HepG2 (cell line): Measurements from ENCODE around the gene CCT7. TPM values are rescaled to one million over a fixed set of nuclear protein-coding genes. Genes with fewer than 3 reads are reported as not detected.

Experiments
- ATF7-NPFF ChIP-seq: sonication (generic); formaldehyde crosslinking; IDR thresholded peaks from 2 replicates; pipeline ENCODE4 v1.8.1; 2023; ENCODE audit warnings: mild to moderate bottlenecking, low read depth, missing genetic modification reagents, moderate library complexity
- ATM ChIP-seq: fragments of 450-650 bp; IDR thresholded peaks from 2 replicates; pipeline ENCODE4 v1.7.1; 2017; ENCODE audit warnings: mild to moderate bottlenecking, borderline replicate concordance
- BATF2 ChIP-seq: sonication (generic); formaldehyde crosslinking; IDR thresholded peaks from 2 replicates; pipeline ENCODE4 v1.8.0; 2022; ENCODE audit warnings: mild to moderate bottlenecking, missing genetic modification reagents, moderate library complexity
- E2F5 ChIP-seq: sonication (generic); formaldehyde crosslinking; conservative IDR thresholded peaks from 2 replicates; pipeline ENCODE4 v1.4.0; 2020; ENCODE audit warnings: missing genetic modification reagents
- HNF4A ChIP-seq: sonication (generic); formaldehyde crosslinking; IDR thresholded peaks from 2 replicates; pipeline ENCODE4 v1.4.0; 2020; ENCODE audit warnings: missing genetic modification reagents
- PATZ1 ChIP-seq: sonication (generic); formaldehyde crosslinking; IDR thresholded peaks from 2 replicates; pipeline ENCODE4 v1.4.0; 2020; ENCODE audit warnings: missing genetic modification reagents
- PHF20 ChIP-seq: sonication (generic); formaldehyde crosslinking; IDR thresholded peaks from 2 replicates; pipeline ENCODE4 v1.5.0; 2020; ENCODE audit warnings: mild to moderate bottlenecking, missing genetic modification reagents
- PRMT3 ChIP-seq: sonication (generic); formaldehyde crosslinking; IDR thresholded peaks from 2 replicates; pipeline ENCODE4 v1.8.1; 2022; ENCODE audit warnings: low read depth, mild to moderate bottlenecking, moderate library complexity, missing genetic modification reagents, borderline replicate concordance
- RARG ChIP-seq: sonication (generic); formaldehyde crosslinking; IDR thresholded peaks from 2 replicates; pipeline ENCODE4 v1.4.0; 2020; ENCODE audit warnings: low read depth, mild to moderate bottlenecking, missing genetic modification reagents
- SALL2 ChIP-seq: sonication (generic); formaldehyde crosslinking; IDR thresholded peaks from 2 replicates; pipeline ENCODE4 v1.8.1; 2023; ENCODE audit warnings: mild to moderate bottlenecking, missing genetic modification reagents, inconsistent platforms
- SMAD1 ChIP-seq: sonication (generic); formaldehyde crosslinking; IDR thresholded peaks from 2 replicates; pipeline ENCODE4 v1.4.0; 2020; ENCODE audit warnings: missing genetic modification reagents, low read depth, mild to moderate bottlenecking, borderline replicate concordance
- TFAP4 ChIP-seq: sonication (generic); IDR thresholded peaks from 2 replicates; pipeline ENCODE4 v1.6.1; 2016; ENCODE audit warnings: low read depth, borderline replicate concordance
- USF2 ChIP-seq, 2 experiments: sonication (generic) in 1 of 2; formaldehyde crosslinking in 1 of 2; IDR thresholded peaks; 2 replicates each; pipeline versions ENCODE4 v1.5.1 to v1.6.1; 2011 to 2020; ENCODE audit warnings: borderline replicate concordance in 1 of 2, low read depth in 1 of 2, low read length in 1 of 2, mild to moderate bottlenecking in 1 of 2, missing genetic modification reagents in 1 of 2, moderate library complexity in 1 of 2
- ZNF331 ChIP-seq: sonication (generic); formaldehyde crosslinking; IDR thresholded peaks from 2 replicates; pipeline ENCODE4 v1.4.0; 2020; ENCODE audit warnings: missing genetic modification reagents
- ZNF451 ChIP-seq: sonication (generic); formaldehyde crosslinking; IDR thresholded peaks from 2 replicates; pipeline ENCODE4 v1.5.0; 2020; ENCODE audit warnings: mild to moderate bottlenecking, missing genetic modification reagents
- ZNF639 ChIP-seq: conservative IDR thresholded peaks from 2 replicates; pipeline ENCODE4 v1.6.1; 2018; ENCODE audit warnings: missing genetic modification reagents
- ZSCAN20 ChIP-seq: sonication (generic); formaldehyde crosslinking; IDR thresholded peaks from 2 replicates; pipeline ENCODE4 v1.4.0; 2020; ENCODE audit warnings: missing genetic modification reagents, mild to moderate bottlenecking, borderline replicate concordance
- polyA plus RNA-seq, 8 experiments: library from polyadenylated mRNA; depleted of rRNA in 3 of 8; stranded (reverse) in 7 of 8; unstranded in 1 of 8; fragments of >200 nt; fragmentation: Illumina TruSeq in 4 of 8; extraction: Trizol in 4 of 8; gene quantifications; 2 replicates each; pipeline versions ENCODE4 v1.2.1 to v1.2.3, GENCODE V29; 2011 to 2016; ENCODE audit warnings: low read depth in 4 of 8, missing spikeins in 1 of 8, mixed read lengths in 1 of 8; ENCODE audit not compliant: insufficient read depth in 1 of 8
- total RNA-seq, 5 experiments: library from RNA; depleted of rRNA; stranded (reverse); fragments of >200 nt; fragmentation: Illumina TruSeq; extraction: Trizol; gene quantifications; 2 replicates each; pipeline ENCODE4 v1.2.3, GENCODE V29; 2016; ENCODE audit warnings: low read depth in 1 of 5

The CCT7 gene
- total and polyA plus RNA-seq, 2 of the 13 experiments (the other 11 are each of a cell fraction or from before 2014, with no cell fraction given), result 347 to 517 TPM

- TF ChIP-seq PRMT3, result 0 out of 2 replicates have a peak, but pooled peaks have one; percentile 50
- TF ChIP-seq ATF7-NPFF (CRISPR knock-in tag), result peak; percentile 53; the same call in 1 of the 2 replicates
- TF ChIP-seq PHF20 (CRISPR knock-in tag), result peak; percentile 85
- TF ChIP-seq ATM, result no peak
- no peak for TF ChIP-seq E2F5 (CRISPR knock-in tag)
- TF ChIP-seq PATZ1 (CRISPR knock-in tag), result peak; percentile 67
- peak; percentile 36; the same call in 1 of the 2 replicates for TF ChIP-seq TFAP4
- peak; percentile 61; the same call in 1 of the 2 replicates for TF ChIP-seq ZNF331 (CRISPR knock-in tag)
- TF ChIP-seq ZNF451 (CRISPR knock-in tag), result 0 out of 2 replicates have a peak, but pooled peaks have one; percentile 66
- TF ChIP-seq BATF2 (CRISPR knock-in tag), result 0 out of 2 replicates have a peak, but pooled peaks have one; percentile 26
- TF ChIP-seq ZSCAN20 (CRISPR knock-in tag), result peak; percentile 78; the same call in 1 of the 2 replicates
- TF ChIP-seq HNF4A, result peak; percentile 71
- peak; percentile 59; the same call in 1 of the 2 replicates for TF ChIP-seq RARG (CRISPR knock-in tag)
- TF ChIP-seq USF2 (IDR thresholded peaks at IDR 0.05; ENCODE audit: low read depth, low read length), result no peak
- TF ChIP-seq USF2 (CRISPR knock-in tag; IDR thresholded peaks at IDR 0.05; ENCODE audit: borderline replicate concordance), result no peak
- TF ChIP-seq SALL2 (CRISPR knock-in tag), result no peak; the same call in 1 of the 2 replicates
- TF ChIP-seq ZNF639 (CRISPR knock-in tag), result peak; percentile 59
- no peak for TF ChIP-seq SMAD1 (CRISPR knock-in tag)
These were observed 19.7 kb upstream of the CCT7 start, which contains the start of gene SMYD5 (continued) for GRCh38 chr2:73214120-73215035.
